ENCODE measurements around the gene CD200R1.

CD200R1 gene, protein sequence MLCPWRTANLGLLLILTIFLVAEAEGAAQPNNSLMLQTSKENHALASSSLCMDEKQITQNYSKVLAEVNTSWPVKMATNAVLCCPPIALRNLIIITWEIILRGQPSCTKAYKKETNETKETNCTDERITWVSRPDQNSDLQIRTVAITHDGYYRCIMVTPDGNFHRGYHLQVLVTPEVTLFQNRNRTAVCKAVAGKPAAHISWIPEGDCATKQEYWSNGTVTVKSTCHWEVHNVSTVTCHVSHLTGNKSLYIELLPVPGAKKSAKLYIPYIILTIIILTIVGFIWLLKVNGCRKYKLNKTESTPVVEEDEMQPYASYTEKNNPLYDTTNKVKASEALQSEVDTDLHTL

DNA sequence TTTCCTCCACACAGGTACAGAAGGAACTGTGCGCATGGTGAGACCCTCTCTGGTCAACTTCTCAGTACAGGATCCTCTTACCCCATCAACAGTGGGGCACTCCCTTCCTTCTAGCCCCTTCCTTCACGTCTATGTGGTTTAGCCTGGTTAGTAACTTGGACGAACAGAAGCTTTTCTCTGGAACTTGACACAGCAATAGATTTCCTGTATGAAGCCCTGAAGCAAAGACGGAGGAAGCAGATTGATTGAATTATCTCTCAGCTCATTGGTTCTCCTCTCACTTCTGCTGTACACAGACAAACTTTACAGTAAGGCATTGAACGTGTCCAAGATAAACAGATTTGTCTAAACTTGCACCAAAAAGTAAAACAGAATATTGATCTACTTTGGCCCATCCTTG lies at the start of gene CD200R1:
Gene CD200R1 (minus strand): TSS at position 210 of the 400 bp plus-strand sequence. CDS start 246 bp downstream, outside the sequence.
- no peaks in the 10 kb centered on the region for H3K4me1 ChIP-seq (ENCODE audit: control insufficient read depth, insufficient read depth, low read length)
- H3K9me3 ChIP-seq (ENCODE audit: control insufficient read depth, low read length): no peaks in the 10 kb centered on the region
- DNase-seq (ENCODE audit: low read depth): no peak
- no peak within 1 kb of the TSS for H3K4me3 ChIP-seq (ENCODE audit: low read length)
- no peaks in the 10 kb centered on the region for H3K36me3 ChIP-seq (ENCODE audit: control insufficient read depth, insufficient read depth, low read length, severe bottlenecking)
- no peak within 1 kb of the TSS for H3K9ac ChIP-seq (ENCODE audit: low read length)
- H3K27me3 ChIP-seq (replicated peaks; ENCODE audit: control insufficient read depth, insufficient read depth, low read length): no peaks in the 10 kb centered on the region

DNA sequence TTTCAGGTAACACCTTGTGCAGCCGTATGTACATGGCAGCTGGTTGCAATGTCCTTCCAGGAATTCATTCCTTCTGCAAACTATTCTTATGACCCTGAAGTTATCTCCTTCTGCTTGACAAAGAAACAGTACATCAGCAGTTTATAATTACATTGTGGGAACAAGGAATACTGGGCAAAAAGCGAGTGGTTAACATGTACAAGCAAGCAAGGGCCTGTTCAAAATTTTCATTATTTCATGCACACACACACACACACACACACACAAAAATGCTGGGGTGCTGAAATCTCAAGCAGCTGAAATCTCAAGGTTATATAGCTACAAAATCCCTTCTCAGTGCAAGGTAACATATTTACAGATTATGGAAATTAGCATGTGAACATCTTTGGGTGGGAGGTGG lies 46.6 kb upstream of the CD200R1 start:
- Histone ChIP-seq H3K4me1 (ENCODE audit: control insufficient read depth, insufficient read depth, low read length) (peaks cover 17% of the 10 kb centered on the region), H3K9ac (ENCODE audit: low read length) (no peak overlapping the region), H3K36me3 (ENCODE audit: control insufficient read depth, insufficient read depth, low read length, severe bottlenecking) (peaks cover 5% of the 10 kb centered on the region), H3K27me3 (replicated peaks; ENCODE audit: control insufficient read depth, insufficient read depth, low read length) (no peaks in the 10 kb centered on the region), H3K9me3 (ENCODE audit: control insufficient read depth, low read length) (no peaks in the 10 kb centered on the region), H3K4me3 (ENCODE audit: low read length) (no peak overlapping the region)
- DNase-seq (ENCODE audit: low read depth): no peak

DNA sequence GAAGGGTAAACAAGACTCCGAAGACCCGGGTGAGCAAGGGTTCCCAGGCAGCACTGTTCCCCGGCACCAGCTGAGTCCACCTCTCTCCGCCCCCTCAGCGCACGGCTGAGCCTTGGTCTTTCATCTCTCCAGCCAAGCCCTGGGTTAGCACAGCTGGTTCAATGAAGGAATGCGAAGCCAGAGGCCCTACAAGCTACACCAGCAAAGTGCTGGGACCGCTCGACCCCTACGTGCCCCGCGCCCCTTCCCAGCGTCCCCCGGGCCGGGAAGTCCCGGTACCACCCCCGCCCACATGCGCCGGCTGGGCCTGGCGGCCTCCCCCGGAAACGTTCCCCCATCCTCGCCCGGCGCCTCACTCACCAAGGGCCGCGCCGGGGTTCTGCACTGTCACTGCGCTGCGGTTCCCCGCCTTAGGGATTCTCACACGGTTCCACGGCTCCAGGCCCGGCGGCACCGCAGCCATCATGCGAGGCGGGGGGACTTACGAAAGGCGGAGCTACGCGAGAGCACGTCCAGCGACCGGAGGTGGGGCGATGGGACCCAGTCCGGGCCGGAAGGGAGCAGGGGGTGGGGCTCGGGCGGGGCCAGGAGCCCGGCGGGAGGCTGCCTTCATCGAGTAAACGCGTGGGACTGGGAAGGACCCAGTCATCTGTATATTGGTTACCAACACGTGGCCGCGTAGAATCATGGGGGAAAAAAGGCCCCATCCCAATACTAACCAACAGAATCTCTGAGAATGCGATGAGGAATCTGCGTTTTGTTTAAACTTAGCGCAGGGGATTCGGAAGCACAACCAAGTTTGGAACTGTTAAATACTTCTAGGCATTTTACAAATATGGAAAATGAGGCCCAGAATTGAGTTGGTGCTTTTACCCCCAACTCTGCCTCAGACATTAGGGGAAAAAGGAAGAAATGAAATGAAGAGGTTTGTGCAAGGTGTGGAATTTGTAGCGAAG lies 44.6 kb upstream of the CD200R1 start:
- Histone ChIP-seq H3K9me3 (ENCODE audit: control insufficient read depth, low read length) (no peaks in the 10 kb centered on the region), H3K4me3 (ENCODE audit: low read length) (peak overlapping the region; percentile 98), H3K9ac (ENCODE audit: low read length) (peak overlapping the region; percentile 94), H3K4me1 (ENCODE audit: control insufficient read depth, insufficient read depth, low read length) (peaks cover 17% of the 10 kb centered on the region), H3K27me3 (replicated peaks; ENCODE audit: control insufficient read depth, insufficient read depth, low read length) (no peaks in the 10 kb centered on the region), H3K36me3 (ENCODE audit: control insufficient read depth, insufficient read depth, low read length, severe bottlenecking) (peaks cover 24% of the 10 kb centered on the region)
- peak; percentile 97 for DNase-seq (ENCODE audit: low read depth)

DNA sequence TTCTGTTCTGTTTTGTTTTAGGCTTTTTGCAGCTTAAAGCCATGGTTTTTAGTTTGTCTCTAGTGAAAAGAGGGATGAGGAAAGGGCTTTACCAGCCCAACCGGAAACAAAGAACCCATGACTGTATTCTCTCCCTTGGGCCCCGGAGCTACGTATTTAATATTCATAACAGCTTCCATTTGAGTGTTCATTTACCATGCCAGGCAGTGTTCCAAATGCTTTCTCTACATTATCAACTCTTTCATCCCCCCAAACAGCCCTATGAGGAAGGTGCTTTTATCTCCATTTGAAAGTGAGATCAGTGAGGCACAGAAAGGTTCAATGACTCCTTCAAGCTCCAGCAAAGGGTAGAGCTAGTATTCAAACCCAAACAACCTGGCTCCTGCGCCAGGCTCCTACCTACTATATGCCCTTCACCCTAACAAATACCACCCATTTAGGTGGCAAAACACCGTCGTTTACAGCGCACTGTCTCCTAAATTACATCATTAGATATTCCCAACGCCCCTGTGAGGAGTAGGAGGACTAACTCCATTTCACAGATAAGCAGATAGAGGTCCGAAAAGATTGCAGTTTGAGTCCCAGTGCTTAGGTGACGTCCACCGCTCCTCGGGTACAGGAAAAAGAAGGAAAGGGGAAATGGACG lies 43.8 kb upstream of the CD200R1 start:
- Histone ChIP-seq H3K4me3 (ENCODE audit: low read length) (peak overlapping the region; percentile 98), H3K9ac (ENCODE audit: low read length) (peak overlapping the region; percentile 94), H3K4me1 (ENCODE audit: control insufficient read depth, insufficient read depth, low read length) (peaks cover 17% of the 10 kb centered on the region), H3K9me3 (ENCODE audit: control insufficient read depth, low read length) (no peaks in the 10 kb centered on the region), H3K36me3 (ENCODE audit: control insufficient read depth, insufficient read depth, low read length, severe bottlenecking) (peaks cover 30% of the 10 kb centered on the region), H3K27me3 (replicated peaks; ENCODE audit: control insufficient read depth, insufficient read depth, low read length) (no peaks in the 10 kb centered on the region)
- peak; percentile 63 for DNase-seq (ENCODE audit: low read depth)

DNA sequence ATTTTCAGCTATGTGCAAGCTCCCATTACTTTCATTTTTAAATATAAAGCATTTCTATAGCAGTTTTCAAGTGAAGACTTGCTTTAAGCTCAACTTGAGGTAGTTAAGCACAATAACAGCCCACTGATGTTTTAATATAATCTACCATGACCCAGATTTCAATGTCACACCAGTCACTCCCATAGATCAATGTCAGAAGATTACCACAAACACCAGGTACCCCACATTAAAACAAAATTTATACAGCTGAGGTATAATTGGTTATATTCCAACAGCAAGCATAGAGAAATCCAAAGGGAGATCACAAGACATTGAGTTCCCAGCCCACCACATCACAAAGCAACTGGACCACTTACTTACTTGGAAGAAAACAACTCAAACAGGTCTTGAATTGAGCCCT lies 38.7 kb upstream of the CD200R1 start:
- Histone ChIP-seq H3K4me3 (ENCODE audit: low read length) (no peak overlapping the region), H3K27me3 (replicated peaks; ENCODE audit: control insufficient read depth, insufficient read depth, low read length) (no peaks in the 10 kb centered on the region), H3K9ac (ENCODE audit: low read length) (no peak overlapping the region), H3K36me3 (ENCODE audit: control insufficient read depth, insufficient read depth, low read length, severe bottlenecking) (peaks cover 80% of the 10 kb centered on the region), H3K4me1 (ENCODE audit: control insufficient read depth, insufficient read depth, low read length) (peaks cover 11% of the 10 kb centered on the region), H3K9me3 (ENCODE audit: control insufficient read depth, low read length) (no peaks in the 10 kb centered on the region)
- no peak for DNase-seq (ENCODE audit: low read depth)

DNA sequence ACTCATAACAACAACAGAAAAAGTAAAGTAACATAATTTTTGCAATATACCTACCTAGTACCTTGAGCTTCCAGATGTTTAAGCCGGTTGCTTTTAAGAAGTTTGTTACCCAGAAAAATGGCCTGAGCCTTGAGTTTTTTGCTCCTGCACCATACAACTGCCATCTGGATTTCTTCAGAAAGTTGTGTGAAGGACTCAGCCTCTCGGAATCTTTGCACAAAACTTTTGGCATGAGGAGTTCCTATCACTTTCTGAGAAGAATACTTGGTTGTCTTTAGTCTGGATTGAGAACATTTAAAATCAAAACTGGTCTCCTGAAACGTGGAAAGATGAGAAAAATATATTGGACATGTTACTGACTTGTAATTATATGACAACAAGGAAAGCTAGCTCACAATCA lies 33.2 kb upstream of the CD200R1 start:
- Histone ChIP-seq H3K9ac (ENCODE audit: low read length) (no peak overlapping the region), H3K4me3 (ENCODE audit: low read length) (no peak overlapping the region), H3K36me3 (ENCODE audit: control insufficient read depth, insufficient read depth, low read length, severe bottlenecking) (peaks cover 93% of the 10 kb centered on the region), H3K9me3 (ENCODE audit: control insufficient read depth, low read length) (no peaks in the 10 kb centered on the region), H3K27me3 (replicated peaks; ENCODE audit: control insufficient read depth, insufficient read depth, low read length) (no peaks in the 10 kb centered on the region), H3K4me1 (ENCODE audit: control insufficient read depth, insufficient read depth, low read length) (no peaks in the 10 kb centered on the region)
- peak; percentile 41 for DNase-seq (ENCODE audit: low read depth)

DNA sequence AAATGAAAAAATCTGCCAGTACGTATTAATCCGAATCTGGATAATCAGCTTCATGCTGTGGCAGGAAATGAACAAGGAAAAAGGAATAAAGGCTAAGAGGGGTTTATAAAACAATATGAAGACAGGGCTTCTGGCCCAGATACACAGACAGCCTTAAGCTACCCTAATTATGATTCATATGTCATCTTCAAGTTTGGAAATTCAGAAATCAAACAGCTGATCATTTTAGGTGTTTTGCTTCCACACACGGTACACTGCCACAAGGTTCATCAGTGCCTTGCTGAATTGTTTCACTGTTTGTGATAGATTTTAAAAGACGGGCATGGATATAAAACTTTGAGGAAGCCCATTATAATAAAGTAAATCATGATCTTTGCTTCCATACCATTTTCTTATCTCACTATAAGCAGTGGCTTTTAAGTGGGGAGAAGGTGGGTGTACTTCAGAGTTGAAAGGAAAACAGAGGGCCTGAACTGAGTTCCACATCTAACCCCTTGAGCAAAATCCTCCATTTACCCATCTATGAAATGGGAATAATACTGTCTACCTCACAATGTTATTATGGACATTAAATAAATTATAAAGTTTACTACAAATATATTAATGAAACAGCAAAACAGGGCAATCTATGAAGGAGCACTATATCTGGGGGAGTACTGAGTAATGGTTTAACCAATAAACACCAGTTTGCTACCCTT lies 31.6 kb upstream of the CD200R1 start:
- Histone ChIP-seq H3K9me3 (ENCODE audit: control insufficient read depth, low read length) (no peaks in the 10 kb centered on the region), H3K36me3 (ENCODE audit: control insufficient read depth, insufficient read depth, low read length, severe bottlenecking) (peaks cover 93% of the 10 kb centered on the region), H3K9ac (ENCODE audit: low read length) (no peak overlapping the region), H3K4me3 (ENCODE audit: low read length) (no peak overlapping the region), H3K27me3 (replicated peaks; ENCODE audit: control insufficient read depth, insufficient read depth, low read length) (no peaks in the 10 kb centered on the region), H3K4me1 (ENCODE audit: control insufficient read depth, insufficient read depth, low read length) (no peaks in the 10 kb centered on the region)
- DNase-seq (ENCODE audit: low read depth): no peak

DNA sequence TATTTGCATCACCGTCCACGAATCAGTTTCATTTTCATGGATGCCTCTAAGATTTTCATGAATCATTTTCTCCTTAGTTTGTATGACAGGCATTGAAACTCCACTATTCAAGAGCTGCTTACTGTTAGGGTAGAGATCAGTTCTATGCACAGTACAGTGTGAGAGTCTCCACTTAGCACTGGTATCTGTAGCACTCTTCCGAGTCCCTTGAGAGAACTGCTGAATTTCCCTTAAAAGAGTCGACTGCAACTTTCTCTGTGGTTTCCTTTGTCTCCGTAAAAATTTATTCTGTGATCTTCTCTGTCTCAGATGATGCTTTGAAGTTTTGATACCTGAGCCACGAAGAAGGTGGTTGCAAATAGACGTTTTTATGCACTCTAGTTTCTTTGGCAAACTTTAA lies 30.7 kb upstream of the CD200R1 start:
- Histone ChIP-seq H3K9me3 (ENCODE audit: control insufficient read depth, low read length) (no peaks in the 10 kb centered on the region), H3K9ac (ENCODE audit: low read length) (no peak overlapping the region), H3K36me3 (ENCODE audit: control insufficient read depth, insufficient read depth, low read length, severe bottlenecking) (peaks cover 92% of the 10 kb centered on the region), H3K4me1 (ENCODE audit: control insufficient read depth, insufficient read depth, low read length) (no peaks in the 10 kb centered on the region), H3K4me3 (ENCODE audit: low read length) (no peak overlapping the region), H3K27me3 (replicated peaks; ENCODE audit: control insufficient read depth, insufficient read depth, low read length) (no peaks in the 10 kb centered on the region)
- DNase-seq (ENCODE audit: low read depth): no peak

DNA sequence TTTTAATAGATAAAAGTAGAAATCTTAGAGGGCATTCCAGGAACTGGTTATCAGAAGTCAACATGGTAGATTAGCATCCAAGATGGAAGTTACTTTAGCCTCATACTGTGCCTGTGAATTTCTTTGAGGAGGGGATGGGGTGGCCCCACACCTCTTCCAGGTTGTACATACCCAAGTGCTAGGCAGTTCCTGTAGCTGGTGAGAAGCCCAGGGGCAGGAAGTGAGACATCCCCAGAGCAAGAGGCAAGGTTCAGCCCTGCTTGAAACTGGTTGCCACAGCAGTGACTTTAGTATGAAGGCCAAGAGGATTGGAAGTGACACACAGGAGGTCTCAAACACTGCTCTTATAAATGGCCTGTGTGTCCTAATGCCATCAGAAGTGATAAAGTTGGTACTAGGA lies 27.8 kb upstream of the CD200R1 start:
- Histone ChIP-seq H3K4me3 (ENCODE audit: low read length) (no peak overlapping the region), H3K27me3 (replicated peaks; ENCODE audit: control insufficient read depth, insufficient read depth, low read length) (no peaks in the 10 kb centered on the region), H3K9ac (ENCODE audit: low read length) (no peak overlapping the region), H3K9me3 (ENCODE audit: control insufficient read depth, low read length) (no peaks in the 10 kb centered on the region), H3K36me3 (ENCODE audit: control insufficient read depth, insufficient read depth, low read length, severe bottlenecking) (peaks cover 91% of the 10 kb centered on the region), H3K4me1 (ENCODE audit: control insufficient read depth, insufficient read depth, low read length) (no peaks in the 10 kb centered on the region)
- DNase-seq (ENCODE audit: low read depth): no peak

DNA sequence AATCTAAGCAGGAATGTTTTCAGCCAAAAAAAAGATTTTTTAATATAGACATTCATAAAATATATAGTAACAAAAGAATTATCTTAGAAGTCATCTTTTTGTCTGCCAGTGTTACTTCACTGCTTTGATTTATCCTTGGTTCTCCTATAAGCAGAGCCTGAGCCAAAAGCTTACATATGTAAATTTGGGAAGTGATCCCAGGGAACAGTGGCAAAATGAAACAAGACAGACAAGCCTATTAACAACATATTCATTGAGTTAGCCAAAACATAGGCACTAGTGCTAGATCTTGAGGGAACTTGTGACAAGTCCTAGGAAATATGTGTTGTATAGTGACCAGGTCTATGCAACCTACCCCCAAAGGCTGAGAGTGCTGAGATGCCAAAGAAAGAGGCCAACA lies 27.1 kb upstream of the CD200R1 start:
- Histone ChIP-seq H3K9ac (ENCODE audit: low read length) (no peak overlapping the region), H3K4me3 (ENCODE audit: low read length) (no peak overlapping the region), H3K36me3 (ENCODE audit: control insufficient read depth, insufficient read depth, low read length, severe bottlenecking) (peaks cover 85% of the 10 kb centered on the region), H3K9me3 (ENCODE audit: control insufficient read depth, low read length) (no peaks in the 10 kb centered on the region), H3K27me3 (replicated peaks; ENCODE audit: control insufficient read depth, insufficient read depth, low read length) (no peaks in the 10 kb centered on the region), H3K4me1 (ENCODE audit: control insufficient read depth, insufficient read depth, low read length) (no peaks in the 10 kb centered on the region)
- DNase-seq (ENCODE audit: low read depth): no peak

All from adipocyte (in vitro differentiated cells).